ENCODE data around the gene MTMR6. TPM values are rescaled to one million over a fixed set of nuclear protein-coding genes. Genes with fewer than 3 reads are reported as not detected.

The MTMR6 gene
- total RNA-seq, 1 donor from 2014 or later, result 45.7 TPM

GRCh38 chr13:25215253-25215575 lies 72.1 kb downstream of the MTMR6 start:
- no peak for DNase-seq

GRCh38 chr13:25214491-25215252 lies 72.6 kb downstream of the MTMR6 start:
- no peak for DNase-seq

GRCh38 chr13:25213715-25214114 lies 73.6 kb downstream of the MTMR6 start:
- no peak for DNase-seq

- DNase-seq, result no peak
These were observed 76.3 kb downstream of the MTMR6 start for GRCh38 chr13:25210842-25211569.

GRCh38 chr13:25207291-25207810 lies 79.9 kb downstream of the MTMR6 start:
- no peak for DNase-seq

- no peak for DNase-seq
These were observed 82.4 kb downstream of the MTMR6 start for GRCh38 chr13:25204863-25205262.

GRCh38 chr13:25203127-25203740 lies 84.1 kb downstream of the MTMR6 start:
- no peak for DNase-seq

GRCh38 chr13:25200783-25201182 lies 86.5 kb downstream of the MTMR6 start:
- DNase-seq, result no peak

- DNase-seq, result no peak
These were observed 88.6 kb downstream of the MTMR6 start for GRCh38 chr13:25198647-25199046.

- DNase-seq, result no peak
These were observed 90.3 kb downstream of the MTMR6 start for GRCh38 chr13:25196971-25197370.

Other genes with a start within 250 kb of the MTMR6 start
- not detected for gene PABPC3, start 191.4 kb downstream of the MTMR6 start, total RNA-seq
- gene AMER2, start 115.2 kb downstream of the MTMR6 start, total RNA-seq, result 161 TPM
- 135 TPM for gene NUP58, start 14.1 kb upstream of the MTMR6 start, total RNA-seq
- gene ATP8A2, start 84.5 kb upstream of the MTMR6 start, total RNA-seq, result 47.3 TPM